Coronary artery (tissue), 2 donors: ENCODE results near the gene IGFL4.

Experiments
- DNase-seq: peaks from one replicate; pipeline ENCODE4 v3.0.0-alpha.2; 2017; ENCODE audit warnings: low spot score
- H3K27ac ChIP-seq, 2 donors: fragments of 200-600 bp; sonication (generic); one replicate each; pipeline ENCODE4 v1.5.1; 2016 to 2019
- H3K4me3 ChIP-seq: fragments of 200-600 bp; sonication (generic); 2 replicates; pipeline ENCODE4 v1.5.1; 2016; ENCODE audit warnings: mild to moderate bottlenecking, moderate library complexity
- TF ChIP-seq, protein P1 (sequence below): fragments of 200-600 bp; sonication (generic); IDR thresholded peaks from one replicate; pipeline ENCODE4 v1.5.1; 2019; ENCODE audit warnings: antibody characterized with exemption

IGFL4 gene

DNA sequence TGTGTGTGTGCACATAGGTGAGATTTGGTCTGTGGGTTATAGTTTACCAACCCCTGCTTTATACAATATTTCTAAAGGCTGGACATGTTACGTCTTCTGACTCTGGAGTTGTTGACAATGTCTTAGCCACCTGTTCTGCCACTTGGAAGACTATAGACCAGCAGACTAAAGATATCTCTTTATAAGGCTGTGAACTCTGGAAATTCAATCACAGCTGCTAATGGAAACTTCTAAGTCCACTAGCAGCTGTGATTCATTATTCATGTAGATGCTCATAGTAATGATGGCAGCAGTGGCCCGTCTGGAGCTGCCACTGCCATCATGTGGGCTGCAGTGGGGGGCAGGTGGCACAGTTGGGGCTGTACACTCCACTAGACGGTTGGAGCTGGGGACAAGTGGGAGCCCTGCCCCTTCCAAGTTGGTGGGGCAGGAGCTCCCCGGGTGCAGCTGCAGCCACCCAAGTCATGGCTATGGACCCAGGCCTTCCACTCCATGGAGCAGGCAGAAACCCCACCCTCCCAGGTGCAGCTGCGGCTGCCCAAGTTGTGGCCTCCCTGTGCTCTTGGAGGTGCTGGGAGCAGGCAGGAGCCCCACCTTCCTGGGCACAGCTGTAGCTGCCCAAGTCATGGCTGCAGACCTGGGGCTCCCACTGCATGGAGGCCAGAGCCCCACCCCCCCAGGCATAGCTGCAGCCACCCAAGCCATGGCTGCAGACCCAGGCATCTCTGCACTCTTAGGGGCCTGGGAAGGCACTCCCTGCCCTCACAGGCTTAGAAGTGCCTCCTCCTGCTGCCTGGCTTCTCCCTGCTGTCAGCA lies 8.8 kb downstream of the IGFL4 start:
- TF ChIP-seq, protein P1, sequence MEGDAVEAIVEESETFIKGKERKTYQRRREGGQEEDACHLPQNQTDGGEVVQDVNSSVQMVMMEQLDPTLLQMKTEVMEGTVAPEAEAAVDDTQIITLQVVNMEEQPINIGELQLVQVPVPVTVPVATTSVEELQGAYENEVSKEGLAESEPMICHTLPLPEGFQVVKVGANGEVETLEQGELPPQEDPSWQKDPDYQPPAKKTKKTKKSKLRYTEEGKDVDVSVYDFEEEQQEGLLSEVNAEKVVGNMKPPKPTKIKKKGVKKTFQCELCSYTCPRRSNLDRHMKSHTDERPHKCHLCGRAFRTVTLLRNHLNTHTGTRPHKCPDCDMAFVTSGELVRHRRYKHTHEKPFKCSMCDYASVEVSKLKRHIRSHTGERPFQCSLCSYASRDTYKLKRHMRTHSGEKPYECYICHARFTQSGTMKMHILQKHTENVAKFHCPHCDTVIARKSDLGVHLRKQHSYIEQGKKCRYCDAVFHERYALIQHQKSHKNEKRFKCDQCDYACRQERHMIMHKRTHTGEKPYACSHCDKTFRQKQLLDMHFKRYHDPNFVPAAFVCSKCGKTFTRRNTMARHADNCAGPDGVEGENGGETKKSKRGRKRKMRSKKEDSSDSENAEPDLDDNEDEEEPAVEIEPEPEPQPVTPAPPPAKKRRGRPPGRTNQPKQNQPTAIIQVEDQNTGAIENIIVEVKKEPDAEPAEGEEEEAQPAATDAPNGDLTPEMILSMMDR: no peak
- Histone ChIP-seq H3K27ac (no peak overlapping the region), H3K4me3 (no peak overlapping the region)
- DNase-seq: no peak

DNA sequence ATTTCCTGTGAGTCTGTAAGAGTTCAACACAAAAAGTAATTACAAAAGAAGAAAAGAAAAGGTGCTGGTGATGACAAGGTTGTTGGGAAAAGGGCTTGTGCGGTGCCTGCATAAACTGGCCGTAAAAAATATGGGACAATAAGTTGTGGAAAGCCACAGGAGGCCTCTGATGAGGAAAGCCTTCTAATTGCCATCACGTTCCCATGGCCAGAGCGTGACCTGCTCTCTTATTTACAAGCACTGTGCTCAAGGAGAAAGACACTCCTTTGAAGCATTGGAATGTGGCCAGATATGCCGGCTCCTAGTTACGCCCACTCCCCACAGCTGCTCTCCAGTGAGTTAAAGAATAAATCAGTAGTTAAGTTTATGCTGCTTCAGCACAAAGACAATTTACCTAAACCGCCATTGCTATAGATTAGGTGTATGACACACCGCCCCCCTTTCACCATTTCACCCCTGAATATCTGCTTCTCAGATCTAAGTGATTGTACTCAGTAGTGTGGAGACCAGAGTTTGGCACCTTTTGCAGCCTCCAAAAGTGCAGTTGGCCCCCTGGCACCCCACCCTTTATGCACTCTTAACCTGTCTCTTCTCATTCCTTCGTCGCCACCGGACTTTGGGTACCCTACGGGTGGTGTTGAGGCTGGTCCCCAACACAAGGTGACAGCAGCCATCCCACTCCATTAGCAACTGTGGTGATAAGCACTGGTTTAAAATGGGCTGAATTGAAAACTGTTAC lies 9.8 kb downstream of the IGFL4 start:
- Histone ChIP-seq H3K4me3 (no peak overlapping the region), H3K27ac (no peak overlapping the region)
- no peak for DNase-seq
- TF ChIP-seq, protein P1: no peak

DNA sequence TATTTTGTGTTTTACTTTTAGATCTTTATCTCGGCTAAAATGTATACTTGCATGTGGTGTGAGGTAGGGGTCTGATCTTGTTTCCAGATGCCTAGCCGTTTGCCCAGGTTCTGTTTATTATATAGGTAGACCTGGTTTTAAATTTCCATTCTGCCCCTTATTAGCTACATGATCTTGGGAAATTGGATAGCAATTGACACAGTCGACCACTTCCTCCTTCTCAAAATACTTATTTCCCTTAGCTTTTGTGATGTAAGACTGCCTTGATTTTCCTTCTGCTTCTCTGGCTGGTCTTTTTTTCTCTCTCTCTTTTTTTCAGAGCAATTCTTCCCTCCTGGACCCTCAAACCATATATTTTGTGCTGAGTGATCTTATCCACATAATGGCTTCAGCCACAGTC lies 15.0 kb downstream of the IGFL4 start:
- H3K27ac ChIP-seq: no peak overlapping the region
- H3K4me3 ChIP-seq: no peak overlapping the region
- TF ChIP-seq, protein P1: no peak
- DNase-seq: no peak

DNA sequence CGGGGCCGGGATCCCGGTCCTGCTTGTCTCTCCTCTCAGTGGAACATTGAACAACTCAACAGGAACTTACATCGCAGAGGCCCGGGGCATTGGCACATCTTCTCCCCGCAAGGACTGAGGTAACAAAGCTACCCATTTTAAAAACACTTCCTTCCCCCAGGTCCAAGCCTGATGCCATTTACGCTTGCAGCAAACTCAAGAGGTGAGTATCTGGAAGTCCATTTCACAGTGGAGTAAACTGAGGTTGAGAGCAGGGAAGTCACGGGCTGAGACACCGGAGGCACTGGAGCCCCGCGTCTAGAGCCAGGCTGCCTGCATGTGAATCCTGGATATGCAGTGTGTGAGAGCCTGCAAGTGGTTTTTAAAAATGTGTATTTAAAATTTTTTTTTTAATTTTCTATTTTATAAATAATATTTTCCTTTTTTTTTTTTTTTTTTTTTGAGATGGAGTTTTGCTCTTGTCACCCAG lies 17.5 kb downstream of the IGFL4 start:
- DNase-seq: no peak
- no peak overlapping the region for H3K4me3 ChIP-seq
- TF ChIP-seq, protein P1: no peak

DNA sequence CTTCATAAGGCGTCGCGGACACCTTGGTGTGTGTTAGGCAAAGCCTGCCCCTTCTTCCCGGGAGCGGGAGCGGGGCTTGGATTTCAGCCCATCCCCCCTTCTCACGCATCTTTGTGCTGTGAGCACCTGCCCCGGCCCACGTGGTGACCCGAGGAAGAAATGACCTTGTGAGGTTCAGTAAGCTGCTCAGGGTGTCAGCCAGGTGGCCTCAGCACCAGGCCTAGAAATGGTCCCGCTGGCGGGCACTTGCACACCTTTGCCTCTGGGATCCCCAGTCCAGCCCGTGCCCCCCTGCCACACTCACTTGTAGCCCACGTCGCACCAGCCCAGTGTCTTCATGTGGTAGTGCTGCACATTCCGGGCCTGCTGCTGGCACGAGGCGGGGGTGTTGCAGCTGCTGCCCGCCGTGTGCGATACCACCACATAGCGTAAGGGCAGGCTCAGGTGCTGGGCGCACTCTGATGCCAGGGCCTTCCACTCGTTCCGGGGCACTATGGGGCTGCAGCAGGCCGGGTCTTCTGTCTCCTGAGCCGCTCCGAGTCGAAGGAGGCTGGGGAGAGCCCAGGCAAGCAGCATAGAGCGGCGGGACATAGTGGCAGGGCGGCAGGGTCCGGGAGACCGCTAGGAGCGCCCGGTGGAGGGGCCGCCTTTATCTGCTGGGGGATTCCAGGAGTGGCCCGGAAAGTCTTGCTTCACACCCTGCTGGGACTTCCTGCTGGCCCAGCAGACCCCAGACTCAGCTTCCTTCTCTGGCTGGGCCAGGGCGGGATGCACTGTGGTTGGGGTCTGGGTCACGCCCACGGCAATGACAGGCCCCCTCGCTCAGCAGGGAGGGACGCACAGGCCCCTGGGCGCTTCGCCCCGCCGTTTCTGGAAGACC lies 18.1 kb downstream of the IGFL4 start, which contains the start of gene PGLYRP1:
PGLYRP1 (minus strand) TSS at position 623 of the 880 bp plus-strand sequence; CDS start at position 591, 32 bp downstream.
- Histone ChIP-seq H3K4me3 (no peak within 1 kb of the TSS), H3K27ac (no peak within 1 kb of the TSS)
- TF ChIP-seq, protein P1: no peak
- DNase-seq: no peak

More for the DNA sequence above, 17.5 kb downstream of the IGFL4 start:
- no peak overlapping the region for H3K27ac ChIP-seq

DNA sequence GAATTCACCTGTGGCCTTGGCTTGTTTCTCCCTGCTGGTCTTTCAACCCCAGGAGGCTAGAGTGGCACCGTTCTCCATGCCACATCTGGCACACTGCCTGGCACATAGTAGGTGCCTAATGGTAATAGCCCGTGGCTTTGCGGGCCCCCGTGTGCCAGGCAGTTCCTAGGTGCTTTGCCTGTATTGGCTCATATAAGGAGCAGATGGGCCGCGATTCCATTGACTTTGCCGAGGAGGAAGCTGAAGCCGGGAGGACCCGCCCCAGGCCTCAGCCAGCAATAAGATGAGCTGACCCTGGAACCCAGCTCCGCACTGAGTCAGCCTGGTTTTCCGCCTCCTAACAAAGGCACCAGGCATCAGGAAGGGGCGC lies 18.8 kb downstream of the IGFL4 start:
- DNase-seq: no peak
- Histone ChIP-seq H3K4me3 (no peak overlapping the region), H3K27ac (no peak overlapping the region)
- TF ChIP-seq, protein P1: no peak
